SU-DHL-6 (cell line): ENCODE data around the gene SLC39A11.

Source experiments
- EZH2phosphoT487 ChIP-seq: fragments of 200-600 bp; sonication (generic), shearing (Covaris generic); conservative IDR thresholded peaks from 2 replicates; pipeline ENCODE4 v1.6.1; 2018; ENCODE audit warnings: mild to moderate bottlenecking, antibody characterized with exemption, low read length, moderate library complexity, mixed read lengths
- TF ChIP-seq, protein P1 (sequence below): fragments of 200-600 bp; sonication (generic); IDR thresholded peaks from one replicate; pipeline ENCODE4 v1.5.1; 2017; ENCODE audit warnings: antibody characterized with exemption, mild to moderate bottlenecking, low read length, moderate library complexity; ENCODE audit not compliant: insufficient read depth, poor library complexity, severe bottlenecking

- TF ChIP-seq, protein P1, sequence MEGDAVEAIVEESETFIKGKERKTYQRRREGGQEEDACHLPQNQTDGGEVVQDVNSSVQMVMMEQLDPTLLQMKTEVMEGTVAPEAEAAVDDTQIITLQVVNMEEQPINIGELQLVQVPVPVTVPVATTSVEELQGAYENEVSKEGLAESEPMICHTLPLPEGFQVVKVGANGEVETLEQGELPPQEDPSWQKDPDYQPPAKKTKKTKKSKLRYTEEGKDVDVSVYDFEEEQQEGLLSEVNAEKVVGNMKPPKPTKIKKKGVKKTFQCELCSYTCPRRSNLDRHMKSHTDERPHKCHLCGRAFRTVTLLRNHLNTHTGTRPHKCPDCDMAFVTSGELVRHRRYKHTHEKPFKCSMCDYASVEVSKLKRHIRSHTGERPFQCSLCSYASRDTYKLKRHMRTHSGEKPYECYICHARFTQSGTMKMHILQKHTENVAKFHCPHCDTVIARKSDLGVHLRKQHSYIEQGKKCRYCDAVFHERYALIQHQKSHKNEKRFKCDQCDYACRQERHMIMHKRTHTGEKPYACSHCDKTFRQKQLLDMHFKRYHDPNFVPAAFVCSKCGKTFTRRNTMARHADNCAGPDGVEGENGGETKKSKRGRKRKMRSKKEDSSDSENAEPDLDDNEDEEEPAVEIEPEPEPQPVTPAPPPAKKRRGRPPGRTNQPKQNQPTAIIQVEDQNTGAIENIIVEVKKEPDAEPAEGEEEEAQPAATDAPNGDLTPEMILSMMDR: no peak
- no peak for TF ChIP-seq EZH2phosphoT487
These were observed 79.2 kb downstream of the SLC39A11 start for GRCh38 chr17:73013301-73013700.
